ENCODE data around the gene OR7D2. TPM values are rescaled to one million over a fixed set of nuclear protein-coding genes. Genes with fewer than 3 reads are reported as not detected.

The OR7D2 gene
- total RNA-seq = not detected

GRCh38 chr19:9178901-9179300, at the start of gene OR7D2:
Gene OR7D2, plus strand, starts transcription at chr19:9178979. Its CDS starts 6,803 bp downstream, at chr19:9185782.

GRCh38 chr19:9140159-9140874, 38.5 kb upstream of the OR7D2 start, which contains the start of gene ZNF317:
Gene ZNF317, plus strand, starts transcription at chr19:9140397. Its CDS starts 15,620 bp downstream, at chr19:9156017.

GRCh38 chr19:9219489-9219888, 40.7 kb downstream of the OR7D2 start, which contains the start of gene OR7D4:
Gene OR7D4, minus strand, starts transcription at chr19:9219589. Its CDS starts 4,752 bp downstream, at chr19:9214837.

Other genes starting within 250 kb of the OR7D2 start
- not detected for gene MUC16, start 168.6 kb upstream of the OR7D2 start, total RNA-seq
- not detected for gene OR1M1, start 91.9 kb upstream of the OR7D2 start, total RNA-seq
- gene OR7G2, start 71.5 kb upstream of the OR7D2 start, total RNA-seq = 0.23 TPM
- gene OR7G1, start 63.2 kb upstream of the OR7D2 start, total RNA-seq = not detected
- gene OR7G3, start 52.0 kb upstream of the OR7D2 start, total RNA-seq = not detected
- gene ZNF317, start 38.6 kb upstream of the OR7D2 start, total RNA-seq = 23.8 TPM
- gene OR7D4, start 40.6 kb downstream of the OR7D2 start, total RNA-seq = not detected
- gene OR7E24, start 72.0 kb downstream of the OR7D2 start, total RNA-seq = not detected
- 19.1 TPM for gene ZNF699, start 130.9 kb downstream of the OR7D2 start, total RNA-seq
- gene ZNF559, start 145.2 kb downstream of the OR7D2 start, total RNA-seq = 37.8 TPM
- 8.1 TPM for gene ZNF177, start 184.0 kb downstream of the OR7D2 start, total RNA-seq

Data from diencephalon (tissue), 1 donor.